Measurements from ENCODE around the gene TERC. TPM values are rescaled to one million over a fixed set of nuclear protein-coding genes. Genes with fewer than 3 reads are reported as not detected.
A peak's percentile ranks its signal among the peaks of the same experiment; 100 is the strongest.

Gene TERC
- total and polyA plus RNA-seq, 10 of the 15 experiments (the other 5 are each of a cell fraction or from before 2014, with no cell fraction given) = 0.43 to 125 (median 6.2) TPM; not detected in 4

GRCh38 chr3:169772897-169773816, 8.3 kb upstream of the TERC start, which contains the start of gene MYNN (continued):
- TF ChIP-seq, protein P1, sequence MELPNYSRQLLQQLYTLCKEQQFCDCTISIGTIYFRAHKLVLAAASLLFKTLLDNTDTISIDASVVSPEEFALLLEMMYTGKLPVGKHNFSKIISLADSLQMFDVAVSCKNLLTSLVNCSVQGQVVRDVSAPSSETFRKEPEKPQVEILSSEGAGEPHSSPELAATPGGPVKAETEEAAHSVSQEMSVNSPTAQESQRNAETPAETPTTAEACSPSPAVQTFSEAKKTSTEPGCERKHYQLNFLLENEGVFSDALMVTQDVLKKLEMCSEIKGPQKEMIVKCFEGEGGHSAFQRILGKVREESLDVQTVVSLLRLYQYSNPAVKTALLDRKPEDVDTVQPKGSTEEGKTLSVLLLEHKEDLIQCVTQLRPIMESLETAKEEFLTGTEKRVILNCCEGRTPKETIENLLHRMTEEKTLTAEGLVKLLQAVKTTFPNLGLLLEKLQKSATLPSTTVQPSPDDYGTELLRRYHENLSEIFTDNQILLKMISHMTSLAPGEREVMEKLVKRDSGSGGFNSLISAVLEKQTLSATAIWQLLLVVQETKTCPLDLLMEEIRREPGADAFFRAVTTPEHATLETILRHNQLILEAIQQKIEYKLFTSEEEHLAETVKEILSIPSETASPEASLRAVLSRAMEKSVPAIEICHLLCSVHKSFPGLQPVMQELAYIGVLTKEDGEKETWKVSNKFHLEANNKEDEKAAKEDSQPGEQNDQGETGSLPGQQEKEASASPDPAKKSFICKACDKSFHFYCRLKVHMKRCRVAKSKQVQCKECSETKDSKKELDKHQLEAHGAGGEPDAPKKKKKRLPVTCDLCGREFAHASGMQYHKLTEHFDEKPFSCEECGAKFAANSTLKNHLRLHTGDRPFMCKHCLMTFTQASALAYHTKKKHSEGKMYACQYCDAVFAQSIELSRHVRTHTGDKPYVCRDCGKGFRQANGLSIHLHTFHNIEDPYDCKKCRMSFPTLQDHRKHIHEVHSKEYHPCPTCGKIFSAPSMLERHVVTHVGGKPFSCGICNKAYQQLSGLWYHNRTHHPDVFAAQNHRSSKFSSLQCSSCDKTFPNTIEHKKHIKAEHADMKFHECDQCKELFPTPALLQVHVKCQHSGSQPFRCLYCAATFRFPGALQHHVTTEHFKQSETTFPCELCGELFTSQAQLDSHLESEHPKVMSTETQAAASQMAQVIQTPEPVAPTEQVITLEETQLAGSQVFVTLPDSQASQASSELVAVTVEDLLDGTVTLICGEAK (IDR thresholded peaks at IDR 0.05; ENCODE audit: borderline replicate concordance) = peak; percentile 82; the same call in 1 of the 2 replicates
- TF ChIP-seq WRNIP1 (IDR thresholded peaks at IDR 0.05; ENCODE audit: borderline replicate concordance, low read depth, low read length) = no peak
- TF ChIP-seq, protein P2, sequence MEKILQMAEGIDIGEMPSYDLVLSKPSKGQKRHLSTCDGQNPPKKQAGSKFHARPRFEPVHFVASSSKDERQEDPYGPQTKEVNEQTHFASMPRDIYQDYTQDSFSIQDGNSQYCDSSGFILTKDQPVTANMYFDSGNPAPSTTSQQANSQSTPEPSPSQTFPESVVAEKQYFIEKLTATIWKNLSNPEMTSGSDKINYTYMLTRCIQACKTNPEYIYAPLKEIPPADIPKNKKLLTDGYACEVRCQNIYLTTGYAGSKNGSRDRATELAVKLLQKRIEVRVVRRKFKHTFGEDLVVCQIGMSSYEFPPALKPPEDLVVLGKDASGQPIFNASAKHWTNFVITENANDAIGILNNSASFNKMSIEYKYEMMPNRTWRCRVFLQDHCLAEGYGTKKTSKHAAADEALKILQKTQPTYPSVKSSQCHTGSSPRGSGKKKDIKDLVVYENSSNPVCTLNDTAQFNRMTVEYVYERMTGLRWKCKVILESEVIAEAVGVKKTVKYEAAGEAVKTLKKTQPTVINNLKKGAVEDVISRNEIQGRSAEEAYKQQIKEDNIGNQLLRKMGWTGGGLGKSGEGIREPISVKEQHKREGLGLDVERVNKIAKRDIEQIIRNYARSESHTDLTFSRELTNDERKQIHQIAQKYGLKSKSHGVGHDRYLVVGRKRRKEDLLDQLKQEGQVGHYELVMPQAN (conservative IDR thresholded peaks at IDR 0.05) = peak; percentile 47; the same call in 1 of the 2 replicates
- TF ChIP-seq FOXM1 (IDR thresholded peaks at IDR 0.05; ENCODE audit: low read depth, low read length) = no peak
- TF ChIP-seq TCF7 (IDR thresholded peaks at IDR 0.05; ENCODE audit: borderline replicate concordance) = no peak
- no peak for TF ChIP-seq MEF2B (IDR thresholded peaks at IDR 0.05; ENCODE audit: partially characterized antibody, poor library complexity, severe bottlenecking)
- no peak; the same call in 1 of the 3 replicates for TF ChIP-seq POU2F2 (IDR thresholded peaks at IDR 0.05; ENCODE audit: borderline replicate concordance, low read depth, low read length)
- TF ChIP-seq, protein P3, sequence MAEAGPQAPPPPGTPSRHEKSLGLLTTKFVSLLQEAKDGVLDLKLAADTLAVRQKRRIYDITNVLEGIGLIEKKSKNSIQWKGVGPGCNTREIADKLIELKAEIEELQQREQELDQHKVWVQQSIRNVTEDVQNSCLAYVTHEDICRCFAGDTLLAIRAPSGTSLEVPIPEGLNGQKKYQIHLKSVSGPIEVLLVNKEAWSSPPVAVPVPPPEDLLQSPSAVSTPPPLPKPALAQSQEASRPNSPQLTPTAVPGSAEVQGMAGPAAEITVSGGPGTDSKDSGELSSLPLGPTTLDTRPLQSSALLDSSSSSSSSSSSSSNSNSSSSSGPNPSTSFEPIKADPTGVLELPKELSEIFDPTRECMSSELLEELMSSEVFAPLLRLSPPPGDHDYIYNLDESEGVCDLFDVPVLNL (IDR thresholded peaks at IDR 0.05; ENCODE audit: low read depth, low read length) = no peak
- TF ChIP-seq BRCA1 (IDR thresholded peaks at IDR 0.05; ENCODE audit: low read depth, low read length) = no peak
- TF ChIP-seq, protein P4, sequence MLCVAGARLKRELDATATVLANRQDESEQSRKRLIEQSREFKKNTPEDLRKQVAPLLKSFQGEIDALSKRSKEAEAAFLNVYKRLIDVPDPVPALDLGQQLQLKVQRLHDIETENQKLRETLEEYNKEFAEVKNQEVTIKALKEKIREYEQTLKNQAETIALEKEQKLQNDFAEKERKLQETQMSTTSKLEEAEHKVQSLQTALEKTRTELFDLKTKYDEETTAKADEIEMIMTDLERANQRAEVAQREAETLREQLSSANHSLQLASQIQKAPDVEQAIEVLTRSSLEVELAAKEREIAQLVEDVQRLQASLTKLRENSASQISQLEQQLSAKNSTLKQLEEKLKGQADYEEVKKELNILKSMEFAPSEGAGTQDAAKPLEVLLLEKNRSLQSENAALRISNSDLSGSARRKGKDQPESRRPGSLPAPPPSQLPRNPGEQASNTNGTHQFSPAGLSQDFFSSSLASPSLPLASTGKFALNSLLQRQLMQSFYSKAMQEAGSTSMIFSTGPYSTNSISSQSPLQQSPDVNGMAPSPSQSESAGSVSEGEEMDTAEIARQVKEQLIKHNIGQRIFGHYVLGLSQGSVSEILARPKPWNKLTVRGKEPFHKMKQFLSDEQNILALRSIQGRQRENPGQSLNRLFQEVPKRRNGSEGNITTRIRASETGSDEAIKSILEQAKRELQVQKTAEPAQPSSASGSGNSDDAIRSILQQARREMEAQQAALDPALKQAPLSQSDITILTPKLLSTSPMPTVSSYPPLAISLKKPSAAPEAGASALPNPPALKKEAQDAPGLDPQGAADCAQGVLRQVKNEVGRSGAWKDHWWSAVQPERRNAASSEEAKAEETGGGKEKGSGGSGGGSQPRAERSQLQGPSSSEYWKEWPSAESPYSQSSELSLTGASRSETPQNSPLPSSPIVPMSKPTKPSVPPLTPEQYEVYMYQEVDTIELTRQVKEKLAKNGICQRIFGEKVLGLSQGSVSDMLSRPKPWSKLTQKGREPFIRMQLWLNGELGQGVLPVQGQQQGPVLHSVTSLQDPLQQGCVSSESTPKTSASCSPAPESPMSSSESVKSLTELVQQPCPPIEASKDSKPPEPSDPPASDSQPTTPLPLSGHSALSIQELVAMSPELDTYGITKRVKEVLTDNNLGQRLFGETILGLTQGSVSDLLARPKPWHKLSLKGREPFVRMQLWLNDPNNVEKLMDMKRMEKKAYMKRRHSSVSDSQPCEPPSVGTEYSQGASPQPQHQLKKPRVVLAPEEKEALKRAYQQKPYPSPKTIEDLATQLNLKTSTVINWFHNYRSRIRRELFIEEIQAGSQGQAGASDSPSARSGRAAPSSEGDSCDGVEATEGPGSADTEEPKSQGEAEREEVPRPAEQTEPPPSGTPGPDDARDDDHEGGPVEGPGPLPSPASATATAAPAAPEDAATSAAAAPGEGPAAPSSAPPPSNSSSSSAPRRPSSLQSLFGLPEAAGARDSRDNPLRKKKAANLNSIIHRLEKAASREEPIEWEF (IDR thresholded peaks at IDR 0.05; ENCODE audit: insufficient replicate concordance, low read depth, low read length) = no peak
- peak; percentile 77 for TF ChIP-seq TAF1 (IDR thresholded peaks at IDR 0.05; ENCODE audit: borderline replicate concordance, low read depth, low read length)
- TF ChIP-seq CBX5 (IDR thresholded peaks at IDR 0.05; ENCODE audit: low read depth) = 0 out of 2 replicates have a peak, but pooled peaks have one; percentile 56
- peak; percentile 45; the same call in 1 of the 2 replicates for TF ChIP-seq RUNX3 (IDR thresholded peaks at IDR 0.05; ENCODE audit: low read length)
- TF ChIP-seq RFX5 (IDR thresholded peaks at IDR 0.05; ENCODE audit: low read depth, low read length) = no peak; the same call in 1 of the 2 replicates
- no peak; the same call in 1 of the 2 replicates for TF ChIP-seq HCFC1 (IDR thresholded peaks at IDR 0.05; ENCODE audit: low read length)
- 0 out of 2 replicates have a peak, but pooled peaks have one; percentile 7 for TF ChIP-seq ESRRA (IDR thresholded peaks at IDR 0.05; ENCODE audit: low read length)

Data from GM12878 (cell line).